ENCODE measurements around the gene MGAT2. TPM values are rescaled to one million over a fixed set of nuclear protein-coding genes. Genes with fewer than 3 reads are reported as not detected.

The MGAT2 gene
- total and polyA plus RNA-seq, 2 donors (not counting 3 experiments of a cell fraction or from before 2014, with no cell fraction given), result 36.4 to 72.6 TPM

- peak; percentile 68 for DNase-seq (ENCODE audit: low read depth, low spot score)
- TF ChIP-seq FOS (IDR thresholded peaks at IDR 0.05; ENCODE audit: borderline replicate concordance, insufficient read depth, low read length) (no peak), POLR2A (IDR thresholded peaks at IDR 0.05; ENCODE audit: low read depth, low read length) (peak; percentile 14)
- H3K4me2 ChIP-seq (ENCODE audit: insufficient read depth, low read length), result peak overlapping the region; percentile 86
- intact Hi-C loops (cut with micrococcal nuclease) (loop anchor here (10.0 kb wide), 1 partner anchor 611 kb away; the partner anchor contains the start of gene SOS2), dilution Hi-C loops (cut with MboI; ENCODE audit: extremely low pct_ligation_motif_present, low sequenced_read_pairs) (no loop called here)
- POLR2A ChIA-PET, result interaction anchor here (1.1 kb wide), 1 partner anchor 10 kb away, joined by 8 read pairs; no protein-coding TSS in a partner anchor
- peaks cover 36% of the 10 kb centered on the region for H3K4me1 ChIP-seq (ENCODE audit: control insufficient read depth, extremely low read depth, insufficient read depth, low read length)
- no peaks in the 10 kb centered on the region for H3K36me3 ChIP-seq (ENCODE audit: control insufficient read depth in 2 of 2, extremely low read depth in 1 of 2, insufficient read depth in 2 of 2, low read length in 2 of 2)
- H3K27me3 ChIP-seq (ENCODE audit: control insufficient read depth in 2 of 2, insufficient read depth in 2 of 2, low read length in 2 of 2), result no peaks in the 10 kb centered on the region
- FAIRE-seq, result peak; percentile 71
- no peak overlapping the region for H2AFZ ChIP-seq (ENCODE audit: low read depth, low read length)
- H3K9me3 ChIP-seq (replicated peaks; ENCODE audit: control insufficient read depth, insufficient read depth, low read length), result no peaks in the 10 kb centered on the region
- peak overlapping the region in 1 of 3 experiments; percentile 95 for H3K4me3 ChIP-seq (replicated peaks in 1 of 3; ENCODE audit: insufficient read depth in 1 of 3, low read depth in 1 of 3, low read length in 3 of 3)
- H3K79me2 ChIP-seq (ENCODE audit: control insufficient read depth, insufficient read depth, low read length), result peaks cover 66% of the 10 kb centered on the region
- no peaks in the 10 kb centered on the region for H4K20me1 ChIP-seq (replicated peaks; ENCODE audit: control insufficient read depth, extremely low read depth, insufficient read depth, low read length)
- BruUV-seq (replicated peaks), result no TSS peak
- H3K27ac ChIP-seq (ENCODE audit: insufficient read depth, low read depth, low read length), result peak overlapping the region; percentile 38
- CTCF ChIA-PET, result interaction anchor here (0.8 to 6.4 kb wide), 8 partner anchors 9 to 238 kb away, joined by 3 to 80 read pairs (median 4); partner anchors contain the start of genes DNAAF2 and RPS29
- H3K9ac ChIP-seq (replicated peaks; ENCODE audit: extremely low read depth, insufficient read depth, low read length), result peak overlapping the region; percentile 34
- no peaks in the 10 kb centered on the region for H3K9me1 ChIP-seq (replicated peaks; ENCODE audit: control insufficient read depth, extremely low read depth, insufficient read depth, low read length)
Observed at GRCh38 chr14:49623941-49624839, 3.6 kb downstream of the MGAT2 start.

GRCh38 chr14:49633640-49634546 lies 13.3 kb downstream of the MGAT2 start:
- Histone ChIP-seq H3K4me2 (ENCODE audit: insufficient read depth, low read length) (peak overlapping the region; percentile 97), H3K36me3 (ENCODE audit: control insufficient read depth in 2 of 2, extremely low read depth in 1 of 2, insufficient read depth in 2 of 2, low read length in 2 of 2) (peaks cover 0 to 8% of the 10 kb centered on the region in 2 experiments), H3K9ac (replicated peaks; ENCODE audit: extremely low read depth, insufficient read depth, low read length) (peak overlapping the region; percentile 88), H3K4me3 (replicated peaks in 1 of 3; ENCODE audit: insufficient read depth in 1 of 3, low read depth in 1 of 3, low read length in 3 of 3) (peak overlapping the region; percentile 79 to 98 (median 96)), H4K20me1 (replicated peaks; ENCODE audit: control insufficient read depth, extremely low read depth, insufficient read depth, low read length) (peaks cover 2% of the 10 kb centered on the region), H3K9me1 (replicated peaks; ENCODE audit: control insufficient read depth, extremely low read depth, insufficient read depth, low read length) (no peaks in the 10 kb centered on the region), H3K27ac (ENCODE audit: insufficient read depth, low read depth, low read length) (peak overlapping the region; percentile 90), H3K27me3 (ENCODE audit: control insufficient read depth in 2 of 2, insufficient read depth in 2 of 2, low read length in 2 of 2) (no peaks in the 10 kb centered on the region), H3K4me1 (ENCODE audit: control insufficient read depth, extremely low read depth, insufficient read depth, low read length) (peaks cover 16% of the 10 kb centered on the region), H3K9me3 (replicated peaks; ENCODE audit: control insufficient read depth, insufficient read depth, low read length) (no peaks in the 10 kb centered on the region), H2AFZ (ENCODE audit: low read depth, low read length) (peak overlapping the region; percentile 53), H3K79me2 (ENCODE audit: control insufficient read depth, insufficient read depth, low read length) (peaks cover 72% of the 10 kb centered on the region)
- dilution Hi-C loops (cut with MboI; ENCODE audit: extremely low pct_ligation_motif_present, low sequenced_read_pairs), result no loop called here
- no TSS peak for BruUV-seq (replicated peaks)
- DNase-seq (ENCODE audit: low read depth, low spot score) (peak; percentile 96), FAIRE-seq (peak; percentile 68)
- ChIA-PET CTCF (interaction anchor here (0.6 to 3.7 kb wide), 30 partner anchors 9 to 233 kb away, joined by 3 to 80 read pairs (median 5); partner anchors contain the start of genes KLHDC1, KLHDC2, LRR1 and MGAT2), POLR2A (interaction anchor here (1.0 to 1.8 kb wide), 4 partner anchors 10 to 134 kb away, joined by 3 to 12 read pairs (median 10); partner anchors contain the start of genes KLHDC2, LRR1, MGAT2 and RPL36AL)
- intact Hi-C loops (cut with micrococcal nuclease), result loop anchor here (1.0 to 5.0 kb wide), 8 partner anchors 14 to 218 kb away; partner anchors contain the start of genes KLHDC1, KLHDC2, MGAT2 and NEMF
- peak; percentile 81 to 91 for TF ChIP-seq CTCF (IDR thresholded peaks at IDR 0.05; ENCODE audit: extremely low read depth in 1 of 2, insufficient read depth in 1 of 2, low read depth in 1 of 2, low read length in 2 of 2)
- TF ChIP-seq GATA2 (IDR thresholded peaks at IDR 0.05; ENCODE audit: insufficient read depth, insufficient read length, low read depth, low read length), result no peak
- peak; percentile 55 for TF ChIP-seq POLR2A (IDR thresholded peaks at IDR 0.05; ENCODE audit: low read depth, low read length)
- peak; percentile 94 for TF ChIP-seq MAX (IDR thresholded peaks at IDR 0.05; ENCODE audit: insufficient read depth, insufficient read length)
- no peak for TF ChIP-seq EZH2 (IDR thresholded peaks at IDR 0.05; ENCODE audit: borderline replicate concordance, low read depth, low read length, severe bottlenecking)
- TF ChIP-seq MYC (IDR thresholded peaks at IDR 0.05; ENCODE audit: low read depth, low read length), result peak; percentile 52
- TF ChIP-seq JUN (IDR thresholded peaks at IDR 0.05; ENCODE audit: borderline replicate concordance, insufficient read depth, insufficient read length, low read depth), result no peak
- TF ChIP-seq POLR2AphosphoS5 (IDR thresholded peaks at IDR 0.05; ENCODE audit: insufficient read depth, low read depth, low read length), result peak; percentile 83
